Muscle layer of duodenum (tissue), 2 donors: ENCODE data around the gene CCDC158.
A peak's percentile ranks its signal among the peaks of the same experiment; 100 is the strongest.

Experiments used
- H3K27ac ChIP-seq: one replicate; pipeline ENCODE4 v1.7.0; 2013; ENCODE audit warnings: mild to moderate bottlenecking, low read length
- H3K27me3 ChIP-seq: one replicate; pipeline ENCODE4 v1.7.0; 2013; ENCODE audit warnings: low read depth, mild to moderate bottlenecking, control low read depth, low read length
- H3K36me3 ChIP-seq, 2 donors: one replicate each; pipeline ENCODE4 v1.7.0; 2013; ENCODE audit warnings: low read length in 2 of 2, control low read depth in 1 of 2, mild to moderate bottlenecking in 1 of 2; ENCODE audit not compliant: insufficient read depth in 2 of 2, control insufficient read depth in 1 of 2
- H3K4me1 ChIP-seq, 2 donors: one replicate each; pipeline ENCODE4 v1.7.0; 2013; ENCODE audit warnings: low read length in 2 of 2, mild to moderate bottlenecking in 2 of 2, control low read depth in 1 of 2, moderate library complexity in 1 of 2; ENCODE audit not compliant: insufficient read depth in 2 of 2, control insufficient read depth in 1 of 2
- H3K4me3 ChIP-seq, 2 donors: one replicate each; pipeline ENCODE4 v1.7.0; 2013; ENCODE audit warnings: low read length in 2 of 2, low read depth in 1 of 2, mild to moderate bottlenecking in 1 of 2
- H3K9me3 ChIP-seq, 2 donors: one replicate each; pipeline ENCODE4 v1.7.0; 2013; ENCODE audit warnings: low read length in 2 of 2, control low read depth in 1 of 2, mild to moderate bottlenecking in 1 of 2; ENCODE audit not compliant: control insufficient read depth in 1 of 2
- donor health status: healthy.

CCDC158 gene

GRCh38 chr4:76306882-76307659, 113.9 kb downstream of the CCDC158 start:
- H3K4me3 ChIP-seq, result peak overlapping the region; percentile 78 to 91
- H3K36me3 ChIP-seq, result peaks cover 8% of the 10 kb centered on the region in 2 donors
- no peaks in the 10 kb centered on the region for H3K27me3 ChIP-seq
- no peaks in the 10 kb centered on the region for H3K9me3 ChIP-seq
- peak overlapping the region; percentile 73 for H3K27ac ChIP-seq
- peaks cover 15 to 17% of the 10 kb centered on the region in 2 donors for H3K4me1 ChIP-seq

- Histone ChIP-seq H3K36me3 (peaks cover 8% of the 10 kb centered on the region in 2 donors), H3K27ac (peak within 1 kb of the TSS; percentile 73), H3K27me3 (no peaks in the 10 kb centered on the region), H3K4me3 (peak within 1 kb of the TSS; percentile 78 to 91), H3K9me3 (no peaks in the 10 kb centered on the region), H3K4me1 (peaks cover 15 to 17% of the 10 kb centered on the region in 2 donors)
Observed at GRCh38 chr4:76305971-76306881, 114.7 kb downstream of the CCDC158 start, which contains the start of gene STBD1. Gene STBD1, plus strand, starts transcription at chr4:76306733. Its CDS starts 37 bp downstream, at chr4:76306770.

GRCh38 chr4:76305033-76305687, 115.8 kb downstream of the CCDC158 start:
- no peaks in the 10 kb centered on the region for H3K9me3 ChIP-seq
- H3K27ac ChIP-seq, result peak overlapping the region; percentile 72
- peaks cover 15 to 17% of the 10 kb centered on the region in 2 donors for H3K4me1 ChIP-seq
- peaks cover under 1 to 2% of the 10 kb centered on the region in 2 donors for H3K36me3 ChIP-seq
- H3K4me3 ChIP-seq, result peak overlapping the region; percentile 78 to 91
- H3K27me3 ChIP-seq, result no peaks in the 10 kb centered on the region

- Histone ChIP-seq H3K27ac (no peak overlapping the region), H3K4me3 (no peak overlapping the region), H3K36me3 (no peaks in the 10 kb centered on the region), H3K4me1 (peaks cover 8 to 10% of the 10 kb centered on the region in 2 donors), H3K9me3 (no peaks in the 10 kb centered on the region), H3K27me3 (no peaks in the 10 kb centered on the region)
Observed at GRCh38 chr4:76302826-76303438, 118.0 kb downstream of the CCDC158 start.

GRCh38 chr4:76301775-76302162, 119.2 kb downstream of the CCDC158 start:
- Histone ChIP-seq H3K4me3 (no peak overlapping the region), H3K36me3 (no peaks in the 10 kb centered on the region), H3K4me1 (peaks cover 6 to 8% of the 10 kb centered on the region in 2 donors), H3K27me3 (no peaks in the 10 kb centered on the region), H3K9me3 (peaks cover 0 to 5% of the 10 kb centered on the region in 2 donors), H3K27ac (no peak overlapping the region)

GRCh38 chr4:76301068-76301774, 119.7 kb downstream of the CCDC158 start:
- no peak overlapping the region for H3K27ac ChIP-seq
- no peak overlapping the region for H3K4me3 ChIP-seq
- peaks cover 0 to 5% of the 10 kb centered on the region in 2 donors for H3K9me3 ChIP-seq
- H3K36me3 ChIP-seq, result no peaks in the 10 kb centered on the region
- H3K27me3 ChIP-seq, result no peaks in the 10 kb centered on the region
- peaks cover 6 to 8% of the 10 kb centered on the region in 2 donors for H3K4me1 ChIP-seq

GRCh38 chr4:76300012-76300411, 120.9 kb downstream of the CCDC158 start:
- Histone ChIP-seq H3K27ac (no peak overlapping the region), H3K9me3 (peaks cover 0 to 5% of the 10 kb centered on the region in 2 donors), H3K36me3 (no peaks in the 10 kb centered on the region), H3K4me1 (peaks cover 0 to 2% of the 10 kb centered on the region in 2 donors), H3K27me3 (no peaks in the 10 kb centered on the region), H3K4me3 (no peak overlapping the region)

- Histone ChIP-seq H3K27me3 (no peaks in the 10 kb centered on the region), H3K9me3 (peaks cover 0 to 5% of the 10 kb centered on the region in 2 donors), H3K27ac (no peak overlapping the region), H3K36me3 (no peaks in the 10 kb centered on the region), H3K4me1 (no peaks in the 10 kb centered on the region), H3K4me3 (no peak overlapping the region)
Observed at GRCh38 chr4:76298227-76298626, 122.7 kb downstream of the CCDC158 start.

- Histone ChIP-seq H3K27me3 (no peaks in the 10 kb centered on the region), H3K4me3 (no peak overlapping the region), H3K4me1 (no peaks in the 10 kb centered on the region), H3K9me3 (peaks cover 0 to 5% of the 10 kb centered on the region in 2 donors), H3K27ac (no peak overlapping the region), H3K36me3 (no peaks in the 10 kb centered on the region)
Observed at GRCh38 chr4:76296286-76296820, 124.6 kb downstream of the CCDC158 start.

- peaks cover 0 to 5% of the 10 kb centered on the region in 2 donors for H3K9me3 ChIP-seq
- no peak overlapping the region for H3K27ac ChIP-seq
- H3K4me1 ChIP-seq, result no peaks in the 10 kb centered on the region
- H3K4me3 ChIP-seq, result no peak overlapping the region
- no peaks in the 10 kb centered on the region for H3K27me3 ChIP-seq
- H3K36me3 ChIP-seq, result no peaks in the 10 kb centered on the region
Observed at GRCh38 chr4:76293772-76294171, 127.2 kb downstream of the CCDC158 start.
